ENCODE results near the gene CERKL.

Gene CERKL

GRCh38 chr2:181520253-181520652, 136.7 kb downstream of the CERKL start:
- no peak for DNase-seq (ENCODE audit: low read depth)

GRCh38 chr2:181517685-181518301, 139.1 kb downstream of the CERKL start:
- DNase-seq (ENCODE audit: low read depth): no peak

GRCh38 chr2:181516992-181517391, 139.9 kb downstream of the CERKL start:
- no peak for DNase-seq (ENCODE audit: low read depth)

GRCh38 chr2:181515719-181516118, 141.2 kb downstream of the CERKL start:
- no peak for DNase-seq (ENCODE audit: low read depth)

GRCh38 chr2:181500201-181500600, 156.7 kb downstream of the CERKL start:
- DNase-seq (ENCODE audit: low read depth): no peak

- DNase-seq (ENCODE audit: low read depth): no peak
These were observed 157.7 kb downstream of the CERKL start for GRCh38 chr2:181499231-181499630.
